Chondrocyte (in vitro differentiated cells): ENCODE data around the gene RLF. TPM values are rescaled to one million over a fixed set of nuclear protein-coding genes. Genes with fewer than 3 reads are reported as not detected.

Source experiments
- DNase-seq: peaks from one replicate; pipeline ENCODE4 v3.0.0; 2021; ENCODE audit warnings: mixed read lengths, low spot score
- H3K27ac Mint-ChIP-seq: one replicate; pipeline ENCODE4 v1.8.0; 2021; ENCODE audit warnings: mild to moderate bottlenecking, moderate library complexity, mixed read lengths; ENCODE audit not compliant: unreplicated experiment
- H3K27me3 Mint-ChIP-seq: 2 replicates; pipeline ENCODE4 v1.8.0; 2021; ENCODE audit warnings: low read depth, mixed read lengths
- H3K36me3 Mint-ChIP-seq: 2 replicates; pipeline ENCODE4 v1.8.0; 2021; ENCODE audit warnings: low read depth, mixed read lengths
- H3K4me1 Mint-ChIP-seq: 2 replicates; pipeline ENCODE4 v1.8.0; 2021; ENCODE audit warnings: low read depth, mild to moderate bottlenecking, mixed read lengths
- H3K4me3 Mint-ChIP-seq: one replicate; pipeline ENCODE4 v1.8.0; 2021; ENCODE audit warnings: mild to moderate bottlenecking, moderate library complexity, mixed read lengths; ENCODE audit not compliant: unreplicated experiment
- H3K9me3 Mint-ChIP-seq: 2 replicates; pipeline ENCODE4 v1.8.0; 2021; ENCODE audit warnings: low read depth, mixed read lengths
- total RNA-seq: library from RNA; stranded (reverse); gene quantifications from 3 replicates; pipeline ENCODE4 v1.2.1, GENCODE V29; 2021
- TF ChIP-seq, protein P1 (sequence below): fragments of 200-600 bp; sonication (generic); IDR thresholded peaks from 2 replicates; pipeline ENCODE4 v1.5.0; 2021; ENCODE audit warnings: antibody characterized with exemption, mild to moderate bottlenecking, moderate library complexity

Gene RLF
- total RNA-seq, 1 donor from 2014 or later: 16.0 TPM

GRCh38 chr1:40224040-40224439 is 62.9 kb downstream of the RLF start:
- no peaks in the 10 kb centered on the region for H3K27me3 Mint-ChIP-seq
- H3K27ac Mint-ChIP-seq: no peak overlapping the region
- DNase-seq: no peak
- no peak overlapping the region for H3K4me3 Mint-ChIP-seq
- H3K4me1 Mint-ChIP-seq: no peaks in the 10 kb centered on the region
- H3K9me3 Mint-ChIP-seq: no peaks in the 10 kb centered on the region
- H3K36me3 Mint-ChIP-seq: no peaks in the 10 kb centered on the region
- TF ChIP-seq, protein P1, sequence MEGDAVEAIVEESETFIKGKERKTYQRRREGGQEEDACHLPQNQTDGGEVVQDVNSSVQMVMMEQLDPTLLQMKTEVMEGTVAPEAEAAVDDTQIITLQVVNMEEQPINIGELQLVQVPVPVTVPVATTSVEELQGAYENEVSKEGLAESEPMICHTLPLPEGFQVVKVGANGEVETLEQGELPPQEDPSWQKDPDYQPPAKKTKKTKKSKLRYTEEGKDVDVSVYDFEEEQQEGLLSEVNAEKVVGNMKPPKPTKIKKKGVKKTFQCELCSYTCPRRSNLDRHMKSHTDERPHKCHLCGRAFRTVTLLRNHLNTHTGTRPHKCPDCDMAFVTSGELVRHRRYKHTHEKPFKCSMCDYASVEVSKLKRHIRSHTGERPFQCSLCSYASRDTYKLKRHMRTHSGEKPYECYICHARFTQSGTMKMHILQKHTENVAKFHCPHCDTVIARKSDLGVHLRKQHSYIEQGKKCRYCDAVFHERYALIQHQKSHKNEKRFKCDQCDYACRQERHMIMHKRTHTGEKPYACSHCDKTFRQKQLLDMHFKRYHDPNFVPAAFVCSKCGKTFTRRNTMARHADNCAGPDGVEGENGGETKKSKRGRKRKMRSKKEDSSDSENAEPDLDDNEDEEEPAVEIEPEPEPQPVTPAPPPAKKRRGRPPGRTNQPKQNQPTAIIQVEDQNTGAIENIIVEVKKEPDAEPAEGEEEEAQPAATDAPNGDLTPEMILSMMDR: no peak

DNA sequence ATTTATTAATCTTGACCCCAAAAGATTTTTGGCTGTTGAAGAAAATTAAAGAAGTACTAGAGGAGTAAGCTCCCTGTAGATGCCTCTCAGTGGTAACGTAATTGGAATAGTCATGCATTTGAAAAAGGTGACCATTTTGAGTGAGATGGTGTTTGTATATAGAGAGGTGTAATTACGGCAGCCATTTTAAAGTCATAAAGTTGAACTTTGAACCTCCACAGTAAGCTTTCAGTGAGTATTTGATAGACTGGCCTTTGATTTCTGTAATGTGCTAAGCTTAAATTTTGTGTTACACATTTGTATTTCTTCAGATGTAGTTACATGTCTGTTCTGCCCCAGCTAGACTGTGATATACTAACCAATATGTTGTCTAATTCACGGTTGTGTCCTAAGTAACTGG is 65.0 kb downstream of the RLF start:
- no peak for DNase-seq
- Mint-ChIP-seq H3K36me3 (peaks cover 4% of the 10 kb centered on the region), H3K9me3 (no peaks in the 10 kb centered on the region), H3K4me3 (no peak overlapping the region), H3K27ac (no peak overlapping the region), H3K27me3 (no peaks in the 10 kb centered on the region), H3K4me1 (no peaks in the 10 kb centered on the region)
- TF ChIP-seq, protein P1: no peak

DNA sequence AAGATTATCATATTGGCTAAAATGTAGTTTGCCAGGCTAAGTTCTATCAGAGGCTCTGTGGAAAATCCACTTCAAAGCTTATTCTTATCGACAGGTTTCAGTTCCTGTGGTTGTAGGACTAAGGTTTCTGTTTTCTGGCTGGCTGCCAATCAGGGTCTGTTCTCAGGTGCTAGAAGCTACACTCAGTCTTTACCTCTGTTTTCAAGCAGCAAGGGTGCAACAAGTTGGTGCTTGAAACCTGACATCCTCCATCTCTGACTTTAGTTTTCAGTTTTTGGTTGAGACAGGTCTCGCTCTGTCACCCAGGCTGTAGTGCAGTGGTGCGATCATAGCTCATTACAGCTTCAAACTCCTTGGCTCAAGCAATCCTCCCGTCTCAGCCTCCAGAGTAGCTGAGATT is 71.3 kb downstream of the RLF start:
- H3K36me3 Mint-ChIP-seq: peaks cover 24% of the 10 kb centered on the region
- DNase-seq: no peak
- H3K27ac Mint-ChIP-seq: no peak overlapping the region
- H3K4me3 Mint-ChIP-seq: no peak overlapping the region
- H3K9me3 Mint-ChIP-seq: no peaks in the 10 kb centered on the region
- TF ChIP-seq, protein P1: no peak
- no peaks in the 10 kb centered on the region for H3K4me1 Mint-ChIP-seq
- no peaks in the 10 kb centered on the region for H3K27me3 Mint-ChIP-seq

GRCh38 chr1:40239626-40240025 is 78.4 kb downstream of the RLF start:
- Mint-ChIP-seq H3K9me3 (no peaks in the 10 kb centered on the region), H3K27me3 (no peaks in the 10 kb centered on the region), H3K4me3 (no peak overlapping the region), H3K4me1 (peaks cover 34% of the 10 kb centered on the region), H3K36me3 (peaks cover 27% of the 10 kb centered on the region), H3K27ac (no peak overlapping the region)
- TF ChIP-seq, protein P1: no peak
- no peak for DNase-seq

DNA sequence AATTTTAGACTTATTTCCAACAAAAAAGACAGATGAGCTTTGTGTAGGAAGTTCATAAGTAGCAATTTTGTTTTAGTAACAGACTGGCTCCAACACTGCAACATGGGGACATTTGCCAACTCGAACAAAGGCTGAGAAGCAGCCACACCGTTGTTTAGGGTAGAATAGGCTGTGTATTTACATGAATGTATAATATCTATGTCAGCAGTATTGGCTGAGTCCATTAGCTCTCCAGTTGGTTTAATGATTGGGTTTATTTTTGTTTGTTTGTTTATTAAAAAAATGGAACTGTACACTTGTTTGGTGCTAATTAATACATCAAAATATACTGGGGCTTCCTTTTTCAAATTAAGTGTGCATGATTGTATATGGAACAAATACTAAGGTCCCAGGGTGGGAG is 79.2 kb downstream of the RLF start:
- H3K27me3 Mint-ChIP-seq: no peaks in the 10 kb centered on the region
- H3K27ac Mint-ChIP-seq: no peak overlapping the region
- TF ChIP-seq, protein P1: no peak
- no peaks in the 10 kb centered on the region for H3K9me3 Mint-ChIP-seq
- no peak overlapping the region for H3K4me3 Mint-ChIP-seq
- peaks cover 36% of the 10 kb centered on the region for H3K4me1 Mint-ChIP-seq
- DNase-seq: no peak
- peaks cover 27% of the 10 kb centered on the region for H3K36me3 Mint-ChIP-seq
